ENCODE results near the gene TRPC4AP.

- TF ChIP-seq CTCF (IDR thresholded peaks at IDR 0.05) (no peak), FOSL2 (IDR thresholded peaks at IDR 0.05) (no peak), FOSL2 (CRISPR knock-in tag; IDR thresholded peaks at IDR 0.05) (no peak), MAZ (IDR thresholded peaks at IDR 0.05; ENCODE audit: borderline replicate concordance, low read depth, low read length) (no peak), KDM5A (IDR thresholded peaks at IDR 0.05) (no peak)
Observed at GRCh38 chr20:35134472-35134871, 41.9 kb upstream of the TRPC4AP start.
